ENCODE measurements around the gene CSPG4.
"Not testable (repeated sequence)": the region's sequence is repeated elsewhere in the genome, so short reads cannot be mapped to it uniquely, and the experiment has no call there.

GRCh38 chr15:75699961-75700874, 12.4 kb downstream of the CSPG4 start:
- TF ChIP-seq CTCF (IDR thresholded peaks at IDR 0.05 in 8 of 11, conservative IDR thresholded peaks at IDR 0.05 in 3 of 11); POLR2A (IDR thresholded peaks at IDR 0.05): not testable (repeated sequence)
- peak in 1 of 3 donors; percentile 39 for TF ChIP-seq POLR2AphosphoS5 (IDR thresholded peaks at IDR 0.05)
